Activated CD4-positive, alpha-beta T cell treated with anti-CD3 and anti-CD28 coated beads, Interleukin-2, amount 50 U/mL, for 48 hours (primary cell): Measurements from ENCODE around the gene HOOK2.
"Not testable (repeated sequence)": the region's sequence is repeated elsewhere in the genome, so short reads cannot be mapped to it uniquely, and the experiment has no call there.

Experiments
- DNase-seq, 2 experiments: peaks; one replicate each; pipeline ENCODE4 v3.0.0-alpha.2; 2020

HOOK2 gene

DNA sequence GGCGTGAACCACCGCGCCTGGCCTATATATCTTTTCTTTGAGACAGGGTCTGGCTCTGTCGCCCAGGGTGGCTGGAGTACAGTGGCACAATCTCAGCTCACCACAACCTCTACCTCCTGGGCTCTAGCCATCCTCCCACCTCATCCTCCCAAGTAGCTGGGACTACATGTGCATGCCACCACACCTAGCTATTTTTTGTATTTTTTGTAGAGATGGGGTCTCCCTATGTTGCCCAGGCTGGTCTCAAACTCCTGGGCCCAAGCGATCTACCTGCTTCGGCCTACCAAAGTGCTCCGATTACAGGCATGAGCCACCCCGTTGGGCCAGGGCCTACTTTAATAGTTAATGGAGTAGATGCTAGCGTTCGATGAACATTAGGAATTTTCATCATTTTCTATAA is 55.1 kb downstream of the HOOK2 start:
- DNase-seq = no peak

DNA sequence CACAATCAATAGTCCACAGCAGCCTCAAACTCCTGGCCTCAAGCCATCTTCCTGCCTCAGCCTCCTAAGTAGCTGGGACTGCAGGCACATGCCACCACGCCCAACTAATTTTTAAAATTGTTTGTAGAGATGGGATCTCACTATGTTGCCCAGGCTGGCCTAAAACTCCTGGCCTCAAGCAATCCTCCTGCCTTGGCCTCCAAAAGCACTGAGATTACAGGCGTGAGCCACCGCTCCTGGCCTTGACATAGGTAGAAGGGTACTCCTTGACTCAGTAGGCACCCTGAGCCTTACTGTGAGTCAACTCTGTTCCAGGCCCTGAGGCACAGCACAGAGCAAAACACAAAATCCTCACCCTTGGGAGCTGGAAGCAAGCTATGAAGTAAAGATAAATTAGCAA is 59.4 kb downstream of the HOOK2 start:
- DNase-seq = no peak

DNA sequence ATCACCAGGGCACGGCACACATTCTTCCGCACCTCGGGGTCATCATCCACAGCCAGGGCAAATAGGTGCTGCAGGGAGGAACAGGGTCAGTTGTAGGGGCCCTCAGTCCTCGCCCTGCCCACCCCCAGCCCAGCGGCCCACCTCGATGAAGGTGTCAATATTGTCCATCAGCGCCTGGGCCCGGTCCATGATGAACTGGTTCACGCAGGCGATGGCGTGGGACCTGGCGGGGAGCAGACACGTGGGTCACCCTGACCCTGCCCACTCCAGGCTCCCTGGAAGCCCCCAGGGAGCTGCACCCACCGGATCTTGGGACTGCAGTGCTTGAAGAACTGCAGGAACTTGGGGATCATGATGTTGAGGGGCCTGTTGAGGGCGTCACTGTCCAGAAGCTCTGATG is 60.2 kb downstream of the HOOK2 start:
- no peak for DNase-seq

DNA sequence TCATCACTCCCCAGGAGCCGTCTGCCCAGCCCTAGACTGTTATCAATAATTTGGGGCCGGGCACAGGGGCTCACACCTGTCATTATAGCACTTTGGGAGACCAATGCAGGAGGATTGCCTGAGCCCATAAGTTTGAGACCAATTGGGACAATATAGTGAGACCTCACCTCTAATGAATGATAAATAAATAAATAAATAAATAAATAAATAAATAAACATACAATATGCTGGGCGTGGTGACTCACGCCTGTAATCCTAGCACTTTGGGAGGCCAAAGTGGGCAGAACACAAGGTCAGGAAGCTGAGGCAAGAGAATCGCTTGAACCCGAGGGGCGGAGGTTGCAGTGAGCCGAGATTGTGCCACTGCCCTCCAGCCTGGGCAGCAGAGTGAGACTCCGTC is 62.0 kb downstream of the HOOK2 start:
- not testable (repeated sequence) for DNase-seq
